HG02870 (cell line): ENCODE results near the gene IL12B.
"Not testable (repeated sequence)": the region's sequence is repeated elsewhere in the genome, so short reads cannot be mapped to it uniquely, and the experiment has no call there.

Source experiments
- ATAC-seq: cut with Tn5 transposase; IDR thresholded peaks from one replicate; pipeline ENCODE4 v1.9.1; 2021; ENCODE audit warnings: mild to moderate bottlenecking, moderate library complexity; ENCODE audit not compliant: unreplicated experiment

The IL12B gene

GRCh38 chr5:159297300-159297699 is 33.0 kb downstream of the IL12B start:
- not testable (repeated sequence) for ATAC-seq

- no peak for ATAC-seq
Observed at GRCh38 chr5:159294921-159295320, 35.4 kb downstream of the IL12B start.

GRCh38 chr5:159290741-159291140 is 39.5 kb downstream of the IL12B start:
- no peak for ATAC-seq

- no peak for ATAC-seq
Observed at GRCh38 chr5:159286420-159287035, 43.8 kb downstream of the IL12B start.

- no peak for ATAC-seq
Observed at GRCh38 chr5:159274676-159275075, 55.6 kb downstream of the IL12B start.

GRCh38 chr5:159273923-159274322 is 56.4 kb downstream of the IL12B start:
- ATAC-seq, result no peak

GRCh38 chr5:159269723-159270122 is 60.6 kb downstream of the IL12B start:
- ATAC-seq, result no peak

GRCh38 chr5:159266764-159267163 is 63.5 kb downstream of the IL12B start:
- ATAC-seq, result not testable (repeated sequence)
